ENCODE results near the gene ABCA6. TPM values are rescaled to one million over a fixed set of nuclear protein-coding genes. Genes with fewer than 3 reads are reported as not detected.
A peak's percentile ranks its signal among the peaks of the same experiment; 100 is the strongest.

The ABCA6 gene
- total RNA-seq, 3 donors from 2014 or later (not counting 1 experiment from before 2014, with no cell fraction given) = 0.45 to 1.6 (median 0.75) TPM

DNA sequence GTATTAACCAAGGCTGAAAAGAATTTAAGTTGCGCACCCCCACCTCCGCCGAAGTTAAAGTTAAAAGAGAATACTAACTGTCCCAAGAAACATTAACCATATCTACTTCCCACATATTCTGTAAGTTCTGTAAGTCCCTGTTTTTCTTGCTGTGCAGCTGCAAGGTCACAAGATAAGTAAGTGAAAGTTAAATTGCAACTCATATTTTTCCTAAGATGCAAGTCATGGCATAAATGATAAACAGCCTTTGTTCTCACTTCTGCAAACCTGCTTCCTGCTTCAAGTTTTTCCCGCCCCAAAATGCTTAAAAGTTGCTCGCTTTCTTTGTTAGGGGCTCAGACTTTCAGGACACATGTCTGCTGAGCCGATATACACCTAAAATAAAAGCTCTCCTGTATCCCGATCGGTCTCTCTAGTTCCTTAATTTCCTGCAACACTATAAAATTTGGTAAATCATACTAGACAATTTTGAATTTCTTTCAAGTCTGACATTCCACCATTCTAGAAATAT, 48.4 kb downstream of the ABCA6 start:
- 18% methylated on average over 8 of the region's 8 CpGs for WGBS (ENCODE audit: insufficient coverage)
- ATAC-seq (no peak), DNase-seq (no peak)
- Mint-ChIP-seq H3K9me3 (no peaks in the 10 kb centered on the region), H3K27ac (peak overlapping the region in 1 of 2 donors; percentile 14), H3K4me3 (peak overlapping the region; percentile 36), H3K4me1 (peaks cover 7 to 8% of the 10 kb centered on the region in 2 donors), H3K36me3 (no peaks in the 10 kb centered on the region), H3K27me3 (ENCODE audit: low read depth in 2 of 2) (peaks cover 0 to 3% of the 10 kb centered on the region in 2 donors)
- TF ChIP-seq, protein P1, sequence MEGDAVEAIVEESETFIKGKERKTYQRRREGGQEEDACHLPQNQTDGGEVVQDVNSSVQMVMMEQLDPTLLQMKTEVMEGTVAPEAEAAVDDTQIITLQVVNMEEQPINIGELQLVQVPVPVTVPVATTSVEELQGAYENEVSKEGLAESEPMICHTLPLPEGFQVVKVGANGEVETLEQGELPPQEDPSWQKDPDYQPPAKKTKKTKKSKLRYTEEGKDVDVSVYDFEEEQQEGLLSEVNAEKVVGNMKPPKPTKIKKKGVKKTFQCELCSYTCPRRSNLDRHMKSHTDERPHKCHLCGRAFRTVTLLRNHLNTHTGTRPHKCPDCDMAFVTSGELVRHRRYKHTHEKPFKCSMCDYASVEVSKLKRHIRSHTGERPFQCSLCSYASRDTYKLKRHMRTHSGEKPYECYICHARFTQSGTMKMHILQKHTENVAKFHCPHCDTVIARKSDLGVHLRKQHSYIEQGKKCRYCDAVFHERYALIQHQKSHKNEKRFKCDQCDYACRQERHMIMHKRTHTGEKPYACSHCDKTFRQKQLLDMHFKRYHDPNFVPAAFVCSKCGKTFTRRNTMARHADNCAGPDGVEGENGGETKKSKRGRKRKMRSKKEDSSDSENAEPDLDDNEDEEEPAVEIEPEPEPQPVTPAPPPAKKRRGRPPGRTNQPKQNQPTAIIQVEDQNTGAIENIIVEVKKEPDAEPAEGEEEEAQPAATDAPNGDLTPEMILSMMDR (IDR thresholded peaks at IDR 0.05) = no peak
- no peaks in the 10 kb centered on the region for H3K27me3 ChIP-seq (ENCODE audit: control insufficient read depth, insufficient read depth, low read length)
- H3K4me1 ChIP-seq (ENCODE audit: control insufficient read depth, insufficient read depth, low read length) = no peaks in the 10 kb centered on the region
- H3K9me3 ChIP-seq (ENCODE audit: control insufficient read depth, insufficient read depth, low read length) = no peaks in the 10 kb centered on the region
- no peak overlapping the region for H3K27ac ChIP-seq (ENCODE audit: low read length)
- no peak overlapping the region for H3K4me3 ChIP-seq (ENCODE audit: low read length)
- H3K36me3 ChIP-seq (ENCODE audit: control insufficient read depth, insufficient read depth, low read length) = no peaks in the 10 kb centered on the region
- intact Hi-C loops (cut with micrococcal nuclease) = no loop called here

DNA sequence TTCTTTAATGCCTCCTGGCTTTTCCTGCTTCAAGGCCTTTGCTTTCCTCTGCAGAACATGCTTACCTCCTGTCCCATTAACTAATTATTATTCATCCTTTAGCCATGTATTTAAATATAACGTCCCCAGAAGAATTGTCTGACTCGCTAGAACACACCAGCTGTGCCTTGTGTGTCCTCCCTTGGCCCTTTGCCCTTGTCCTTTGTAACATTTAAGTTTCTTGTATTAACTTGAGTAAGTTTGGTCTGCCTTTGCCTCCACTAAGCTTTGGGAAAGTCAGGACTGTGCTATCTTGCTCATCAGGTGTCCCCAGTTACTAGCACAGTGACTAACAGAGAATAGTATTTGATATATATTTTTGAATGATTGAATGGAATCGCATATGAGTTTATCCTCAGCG, 51.3 kb downstream of the ABCA6 start:
- Mint-ChIP-seq H3K4me3 (no peak overlapping the region), H3K4me1 (peaks cover 7 to 15% of the 10 kb centered on the region in 2 donors), H3K36me3 (no peaks in the 10 kb centered on the region), H3K9me3 (no peaks in the 10 kb centered on the region), H3K27me3 (ENCODE audit: low read depth in 2 of 2) (peaks cover 0 to 3% of the 10 kb centered on the region in 2 donors), H3K27ac (no peak overlapping the region)
- Histone ChIP-seq H3K4me3 (ENCODE audit: low read length) (no peak overlapping the region), H3K27me3 (ENCODE audit: control insufficient read depth, insufficient read depth, low read length) (no peaks in the 10 kb centered on the region), H3K27ac (ENCODE audit: low read length) (no peak overlapping the region), H3K4me1 (ENCODE audit: control insufficient read depth, insufficient read depth, low read length) (no peaks in the 10 kb centered on the region), H3K9me3 (ENCODE audit: control insufficient read depth, insufficient read depth, low read length) (no peaks in the 10 kb centered on the region), H3K36me3 (ENCODE audit: control insufficient read depth, insufficient read depth, low read length) (no peaks in the 10 kb centered on the region)
- intact Hi-C loops (cut with micrococcal nuclease) = no loop called here
- TF ChIP-seq, protein P1 (IDR thresholded peaks at IDR 0.05) = no peak
- ATAC-seq (no peak), DNase-seq (no peak)
- 96% methylated on average over 2 of the region's 4 CpGs for WGBS (ENCODE audit: insufficient coverage)

DNA sequence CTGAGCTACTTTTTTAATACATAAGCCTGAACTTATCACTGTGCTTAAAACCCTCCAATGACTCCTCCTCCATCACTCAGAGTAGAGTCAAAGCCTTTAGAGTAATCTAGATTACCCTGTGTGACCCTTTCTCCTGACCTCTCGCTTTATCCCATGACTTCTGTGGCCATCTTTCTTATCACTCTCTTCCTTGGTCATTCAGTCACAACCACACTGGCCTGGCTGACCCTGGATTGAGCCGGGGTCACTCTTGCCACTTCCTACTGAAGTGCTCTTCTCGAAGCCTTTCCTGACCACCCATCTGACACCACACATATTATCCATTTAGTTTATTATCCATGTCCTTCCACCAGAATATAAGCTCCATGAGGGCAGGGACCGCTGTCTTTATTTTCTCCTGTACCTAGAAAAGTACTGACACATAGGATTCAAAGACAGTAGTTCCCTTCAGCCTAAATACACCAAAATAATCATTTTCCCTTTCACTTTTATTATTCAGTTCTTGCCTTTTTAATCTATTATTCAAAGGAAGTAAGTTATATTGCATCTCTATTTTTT, 53.0 kb downstream of the ABCA6 start:
- Mint-ChIP-seq H3K9me3 (no peaks in the 10 kb centered on the region), H3K4me1 (peaks cover 7 to 14% of the 10 kb centered on the region in 2 donors), H3K4me3 (no peak overlapping the region), H3K27ac (no peak overlapping the region), H3K36me3 (no peaks in the 10 kb centered on the region), H3K27me3 (ENCODE audit: low read depth in 2 of 2) (peaks cover 0 to 3% of the 10 kb centered on the region in 2 donors)
- ATAC-seq (no peak), DNase-seq (no peak)
- no peaks in the 10 kb centered on the region for H3K27me3 ChIP-seq (ENCODE audit: control insufficient read depth, insufficient read depth, low read length)
- no peaks in the 10 kb centered on the region for H3K9me3 ChIP-seq (ENCODE audit: control insufficient read depth, insufficient read depth, low read length)
- H3K4me3 ChIP-seq (ENCODE audit: low read length) = no peak overlapping the region
- no peak overlapping the region for H3K27ac ChIP-seq (ENCODE audit: low read length)
- 92% methylated on average over 4 of the region's 4 CpGs for WGBS (ENCODE audit: insufficient coverage)
- H3K36me3 ChIP-seq (ENCODE audit: control insufficient read depth, insufficient read depth, low read length) = no peaks in the 10 kb centered on the region
- intact Hi-C loops (cut with micrococcal nuclease) = no loop called here
- TF ChIP-seq, protein P1 (IDR thresholded peaks at IDR 0.05) = no peak
- H3K4me1 ChIP-seq (ENCODE audit: control insufficient read depth, insufficient read depth, low read length) = no peaks in the 10 kb centered on the region

DNA sequence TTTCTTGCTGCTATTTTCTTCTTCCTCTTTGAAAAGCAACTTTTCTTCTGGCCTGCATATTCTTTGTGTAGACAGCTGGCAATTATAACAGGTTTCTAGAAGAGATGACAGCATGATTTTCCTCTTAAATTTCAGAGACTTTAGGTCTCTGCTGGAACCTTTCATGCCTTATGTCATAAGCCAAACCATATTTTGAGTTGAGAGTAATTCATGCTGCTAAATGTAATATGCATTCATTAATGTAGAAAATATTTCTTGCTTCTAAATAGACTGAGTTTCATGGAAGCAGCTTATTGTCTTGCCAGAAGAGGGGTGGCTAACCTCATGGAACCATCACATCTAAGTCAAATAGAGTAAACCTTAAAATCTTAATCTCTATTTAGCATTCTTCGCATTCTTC, 55.1 kb downstream of the ABCA6 start:
- no peak overlapping the region for H3K27ac Mint-ChIP-seq
- ATAC-seq (no peak), DNase-seq (no peak)
- Histone ChIP-seq H3K27me3 (ENCODE audit: control insufficient read depth, insufficient read depth, low read length) (no peaks in the 10 kb centered on the region), H3K9me3 (ENCODE audit: control insufficient read depth, insufficient read depth, low read length) (peaks cover 8% of the 10 kb centered on the region), H3K4me3 (ENCODE audit: low read length) (no peak overlapping the region), H3K36me3 (ENCODE audit: control insufficient read depth, insufficient read depth, low read length) (no peaks in the 10 kb centered on the region), H3K27ac (ENCODE audit: low read length) (no peak overlapping the region), H3K4me1 (ENCODE audit: control insufficient read depth, insufficient read depth, low read length) (no peaks in the 10 kb centered on the region)
- no CpG with 5 or more reads among the region's 1 CpG for WGBS (ENCODE audit: insufficient coverage)
- H3K9me3 Mint-ChIP-seq = no peaks in the 10 kb centered on the region
- intact Hi-C loops (cut with micrococcal nuclease) = no loop called here
- H3K36me3 Mint-ChIP-seq = no peaks in the 10 kb centered on the region
- TF ChIP-seq, protein P1 (IDR thresholded peaks at IDR 0.05) = no peak
- H3K27me3 Mint-ChIP-seq (ENCODE audit: low read depth in 2 of 2) = no peaks in the 10 kb centered on the region
- H3K4me1 Mint-ChIP-seq = peaks cover 0 to 7% of the 10 kb centered on the region in 2 donors
- no peak overlapping the region for H3K4me3 Mint-ChIP-seq

Measured in natural killer cell (primary cell).